ENCODE results near the gene RASGEF1B. TPM values are rescaled to one million over a fixed set of nuclear protein-coding genes. Genes with fewer than 3 reads are reported as not detected.
A peak's percentile ranks its signal among the peaks of the same experiment; 100 is the strongest.

Gene RASGEF1B
- total and polyA plus RNA-seq, 7 experiments from 2014 or later, result 1.1 to 82.5 (median 11.4) TPM

DNA sequence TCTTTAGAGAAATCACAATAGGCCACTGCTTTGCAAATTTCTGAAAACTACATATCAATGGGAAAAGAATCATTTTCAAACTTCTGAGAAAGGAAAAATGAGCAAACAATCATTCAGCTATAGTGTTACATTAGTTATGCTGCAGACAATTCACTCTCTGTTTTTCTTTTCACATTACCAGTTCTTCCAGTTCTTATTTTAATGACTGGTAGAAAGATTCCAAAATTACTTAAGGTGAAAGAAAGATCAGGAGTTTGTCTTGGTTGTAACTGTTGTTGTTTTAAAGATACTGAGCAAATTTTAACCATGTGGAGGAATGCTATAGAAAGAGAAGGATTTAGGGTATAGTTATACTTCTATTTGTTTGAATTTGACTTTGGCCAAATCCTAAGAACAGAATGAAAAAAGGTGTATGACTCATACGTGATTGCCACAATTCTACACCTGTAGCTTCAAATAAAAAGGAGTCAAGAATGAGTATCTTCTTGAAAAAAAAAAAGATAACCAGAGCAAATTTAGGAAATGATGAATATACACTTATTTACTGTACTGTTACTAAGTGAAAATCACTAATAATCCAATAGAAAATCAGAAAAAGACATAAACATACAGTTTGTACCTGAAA lies 21.0 kb upstream of the RASGEF1B start:
- Histone ChIP-seq H3K27me3 (ENCODE audit: control insufficient read depth in 2 of 2, insufficient read depth in 2 of 2, low read length in 2 of 2) (no peaks in the 10 kb centered on the region), H3K36me3 (ENCODE audit: control insufficient read depth in 2 of 3, insufficient read depth in 3 of 3, low read length in 3 of 3) (no peaks in the 10 kb centered on the region), H3K4me3 (ENCODE audit: low read length) (no peak overlapping the region), H3K27ac (ENCODE audit: low read depth, low read length) (peak overlapping the region; percentile 69), H3K9me3 (ENCODE audit: control insufficient read depth in 2 of 3, low read length in 3 of 3) (no peaks in the 10 kb centered on the region), H3K4me1 (ENCODE audit: control insufficient read depth in 2 of 2, insufficient read depth in 2 of 2, low read length in 2 of 2) (peaks cover 27 to 39% of the 10 kb centered on the region in 2 donors)
- ChIA-PET CTCF (interaction anchor here (0.7 to 4.9 kb wide), 4 partner anchors 10 to 25 kb away, joined by 3 to 29 read pairs (median 3); partner anchors contain the start of gene RASGEF1B), POLR2A (interaction anchor here (0.7 to 5.0 kb wide), 6 partner anchors 11 to 1467 kb away, joined by 3 to 59 read pairs (median 4); partner anchors contain the start of gene RASGEF1B)
- DNase-seq (peak in 1 of 9 donors; percentile 25), ATAC-seq (no peak)
- H3K27me3 Mint-ChIP-seq, result peaks cover 0 to 1% (median 0%) of the 10 kb centered on the region in 5 donors
- peak overlapping the region in 9 of 10 donors; percentile 4 to 79 (median 50) for H3K4me3 Mint-ChIP-seq
- peaks cover 2 to 28% (median 9%) of the 10 kb centered on the region in 11 donors for H3K9me3 Mint-ChIP-seq
- H3K36me3 Mint-ChIP-seq, result peaks cover 0 to 26% (median 5%) of the 10 kb centered on the region in 5 donors
- H3K27ac Mint-ChIP-seq, result peak overlapping the region; percentile 75 to 100 (median 97)
- intact Hi-C loops (cut with micrococcal nuclease), result loop anchor here (1.0 to 10.0 kb wide), 15 partner anchors 13 to 1992 kb away; partner anchors contain the start of genes HNRNPD (in 2 of the 2), ABRAXAS1 (in 1 of the 2), ANTXR2 (in 1 of the 2) and ENOPH1 (in 1 of the 2)
- H3K4me1 Mint-ChIP-seq, result peaks cover 27 to 59% (median 49%) of the 10 kb centered on the region in 7 donors

DNA sequence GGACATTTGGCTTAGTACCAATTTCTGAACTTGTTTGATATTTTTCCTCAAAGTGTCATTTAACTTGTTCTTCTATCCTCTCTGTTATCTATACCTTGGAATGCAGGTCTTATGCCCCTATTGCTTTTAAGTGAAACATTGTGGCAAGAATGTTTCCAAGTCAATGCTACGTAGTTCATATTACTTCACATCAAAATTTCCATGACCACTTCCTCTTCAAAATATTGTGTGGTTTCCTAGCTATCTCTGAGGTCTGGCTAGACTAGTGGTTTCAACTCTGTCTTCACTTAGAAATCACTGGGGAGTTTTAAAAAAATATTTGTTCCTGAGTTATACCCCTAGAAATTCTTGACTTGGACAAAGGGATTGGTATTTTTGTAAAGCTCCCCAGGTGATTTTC lies 20.2 kb upstream of the RASGEF1B start:
- Histone ChIP-seq H3K4me1 (ENCODE audit: control insufficient read depth in 2 of 2, insufficient read depth in 2 of 2, low read length in 2 of 2) (peaks cover 27 to 39% of the 10 kb centered on the region in 2 donors), H3K36me3 (ENCODE audit: control insufficient read depth in 2 of 3, insufficient read depth in 3 of 3, low read length in 3 of 3) (no peaks in the 10 kb centered on the region), H3K4me3 (ENCODE audit: low read length) (no peak overlapping the region), H3K27ac (ENCODE audit: low read depth, low read length) (peak overlapping the region; percentile 69), H3K9me3 (ENCODE audit: control insufficient read depth in 2 of 3, low read length in 3 of 3) (no peaks in the 10 kb centered on the region), H3K27me3 (ENCODE audit: control insufficient read depth in 2 of 2, insufficient read depth in 2 of 2, low read length in 2 of 2) (no peaks in the 10 kb centered on the region)
- ChIA-PET CTCF (interaction anchor here (0.7 to 4.9 kb wide), 5 partner anchors 11 to 24 kb away, joined by 3 to 29 read pairs (median 3); partner anchors contain the start of gene RASGEF1B), POLR2A (interaction anchor here (0.7 to 5.0 kb wide), 7 partner anchors 10 to 1466 kb away, joined by 3 to 59 read pairs (median 4); partner anchors contain the start of gene RASGEF1B)
- peak; percentile 93 for ATAC-seq
- intact Hi-C loops (cut with micrococcal nuclease), result loop anchor here (1.0 to 10.0 kb wide), 14 partner anchors 13 to 1993 kb away; partner anchors contain the start of genes HNRNPD (in 2 of the 2), ABRAXAS1 (in 1 of the 2), ANTXR2 (in 1 of the 2) and ENOPH1 (in 1 of the 2)
- H3K4me3 Mint-ChIP-seq, result peak overlapping the region; percentile 1 to 91 (median 63)
- H3K9me3 Mint-ChIP-seq, result peaks cover 2 to 28% (median 9%) of the 10 kb centered on the region in 11 donors
- DNase-seq, result peak in 7 of 9 donors; percentile 67 to 91 (median 86)
- peak overlapping the region; percentile 87 to 100 (median 97) for H3K27ac Mint-ChIP-seq
- no peaks in the 10 kb centered on the region for H3K27me3 Mint-ChIP-seq
- H3K36me3 Mint-ChIP-seq, result peaks cover 0 to 26% (median 5%) of the 10 kb centered on the region in 5 donors
- peaks cover 27 to 59% (median 49%) of the 10 kb centered on the region in 7 donors for H3K4me1 Mint-ChIP-seq

DNA sequence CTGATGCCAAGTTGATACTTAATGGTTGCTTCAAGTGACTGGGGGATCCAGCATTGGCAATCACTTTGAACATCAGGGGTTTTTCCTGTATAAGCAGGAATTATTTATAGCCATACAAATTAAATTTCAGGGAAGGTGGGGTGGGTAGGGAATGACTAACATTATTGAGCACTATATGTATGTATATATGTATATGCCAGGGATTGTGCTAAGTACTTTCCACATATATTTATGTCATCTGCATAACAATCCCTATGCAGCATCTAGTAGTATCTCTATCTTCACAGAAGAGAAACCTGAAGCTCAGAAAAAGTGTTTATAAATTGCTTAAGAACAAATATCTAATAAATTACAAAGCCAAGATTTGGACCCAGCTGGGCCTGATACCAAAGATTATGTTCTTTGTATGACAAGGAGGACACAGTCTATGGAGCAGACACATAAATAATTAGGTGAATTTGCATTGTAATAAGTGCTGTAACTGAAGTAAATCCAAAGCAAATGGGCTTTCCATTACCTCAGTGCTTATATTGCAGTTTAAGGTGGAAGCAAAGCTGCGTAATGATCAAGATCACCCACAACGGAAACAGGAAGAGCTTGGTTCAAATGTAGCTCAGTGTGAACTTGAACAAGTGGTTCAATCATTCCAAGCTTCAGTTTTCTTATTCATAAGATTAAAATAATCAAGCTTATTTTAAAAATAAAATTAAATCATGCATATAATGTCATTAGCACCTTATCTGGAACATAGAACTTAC lies 18.9 kb upstream of the RASGEF1B start:
- DNase-seq (peak in 5 of 9 donors; percentile 27 to 69 (median 40)), ATAC-seq (peak; percentile 33)
- H3K27me3 ChIP-seq (ENCODE audit: control insufficient read depth in 2 of 2, insufficient read depth in 2 of 2, low read length in 2 of 2), result no peaks in the 10 kb centered on the region
- intact Hi-C loops (cut with micrococcal nuclease), result loop anchor here (5.0 to 10.0 kb wide), 8 partner anchors 882 to 1724 kb away; partner anchors contain the start of genes HNRNPD (in 2 of the 2), ANTXR2 (in 1 of the 2), LIN54 (in 1 of the 2) and THAP9 (in 1 of the 2)
- H3K4me1 ChIP-seq (ENCODE audit: control insufficient read depth in 2 of 2, insufficient read depth in 2 of 2, low read length in 2 of 2), result peaks cover 27 to 39% of the 10 kb centered on the region in 2 donors
- peak overlapping the region; percentile 69 for H3K27ac ChIP-seq (ENCODE audit: low read depth, low read length)
- Mint-ChIP-seq H3K4me1 (peaks cover 24 to 55% (median 48%) of the 10 kb centered on the region in 7 donors), H3K4me3 (peak overlapping the region in 8 of 10 donors; percentile 39 to 76 (median 54)), H3K27ac (peak overlapping the region; percentile 24 to 100 (median 88)), H3K27me3 (peaks cover 0 to 3% (median 0%) of the 10 kb centered on the region in 5 donors), H3K9me3 (peaks cover 2 to 28% (median 9%) of the 10 kb centered on the region in 11 donors), H3K36me3 (peaks cover 0 to 26% (median 5%) of the 10 kb centered on the region in 5 donors)
- no peak overlapping the region for H3K4me3 ChIP-seq (ENCODE audit: low read length)
- H3K9me3 ChIP-seq (ENCODE audit: control insufficient read depth in 2 of 3, low read length in 3 of 3), result no peaks in the 10 kb centered on the region
- no peaks in the 10 kb centered on the region for H3K36me3 ChIP-seq (ENCODE audit: control insufficient read depth in 2 of 3, insufficient read depth in 3 of 3, low read length in 3 of 3)
- ChIA-PET POLR2A (interaction anchor here (0.6 to 5.0 kb wide), 8 partner anchors 9 to 23 kb away, joined by 3 to 59 read pairs (median 3); partner anchors contain the start of gene RASGEF1B), CTCF (interaction anchor here (1.0 to 4.9 kb wide), 3 partner anchors 15 to 729 kb away, joined by 3 to 29 read pairs (median 4); partner anchors contain the start of gene RASGEF1B)

DNA sequence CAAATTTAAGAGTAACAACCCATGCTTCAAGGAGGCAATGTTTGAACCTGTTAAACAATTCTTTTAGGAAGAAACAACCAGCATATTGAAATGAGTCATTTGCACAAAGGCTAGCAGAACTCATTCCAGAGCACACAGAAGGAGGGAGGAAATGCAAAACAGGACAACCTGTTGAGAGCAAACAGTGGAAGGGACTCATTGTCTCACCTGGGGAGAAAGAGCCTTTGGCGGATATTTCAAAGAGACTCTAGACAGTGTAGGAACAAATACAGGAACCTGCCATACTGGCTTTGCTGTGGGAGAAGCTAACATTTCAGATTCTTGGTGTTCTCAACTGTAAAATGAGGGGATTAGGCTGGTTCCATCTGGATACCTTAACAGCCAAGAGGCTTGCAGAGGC lies 14.8 kb upstream of the RASGEF1B start:
- no peaks in the 10 kb centered on the region for H3K27me3 ChIP-seq (ENCODE audit: control insufficient read depth in 2 of 2, insufficient read depth in 2 of 2, low read length in 2 of 2)
- H3K4me1 ChIP-seq (ENCODE audit: control insufficient read depth in 2 of 2, insufficient read depth in 2 of 2, low read length in 2 of 2), result peaks cover 9 to 13% of the 10 kb centered on the region in 2 donors
- ATAC-seq (no peak), DNase-seq (no peak)
- no peaks in the 10 kb centered on the region for H3K36me3 ChIP-seq (ENCODE audit: control insufficient read depth in 2 of 3, insufficient read depth in 3 of 3, low read length in 3 of 3)
- Mint-ChIP-seq H3K27ac (peak overlapping the region in 1 of 9 donors; percentile 72), H3K9me3 (peaks cover 0 to 21% (median 5%) of the 10 kb centered on the region in 11 donors), H3K27me3 (peaks cover 0 to 4% (median 0%) of the 10 kb centered on the region in 5 donors), H3K36me3 (peaks cover 0 to 14% (median 0%) of the 10 kb centered on the region in 5 donors), H3K4me3 (no peak overlapping the region), H3K4me1 (peaks cover 5 to 19% (median 11%) of the 10 kb centered on the region in 7 donors)
- no peaks in the 10 kb centered on the region for H3K9me3 ChIP-seq (ENCODE audit: control insufficient read depth in 2 of 3, low read length in 3 of 3)
- ChIA-PET CTCF (no interaction called here), POLR2A (no interaction called here)
- H3K27ac ChIP-seq (ENCODE audit: low read depth, low read length), result no peak overlapping the region
- H3K4me3 ChIP-seq (ENCODE audit: low read length), result no peak overlapping the region
- intact Hi-C loops (cut with micrococcal nuclease), result no loop called here

DNA sequence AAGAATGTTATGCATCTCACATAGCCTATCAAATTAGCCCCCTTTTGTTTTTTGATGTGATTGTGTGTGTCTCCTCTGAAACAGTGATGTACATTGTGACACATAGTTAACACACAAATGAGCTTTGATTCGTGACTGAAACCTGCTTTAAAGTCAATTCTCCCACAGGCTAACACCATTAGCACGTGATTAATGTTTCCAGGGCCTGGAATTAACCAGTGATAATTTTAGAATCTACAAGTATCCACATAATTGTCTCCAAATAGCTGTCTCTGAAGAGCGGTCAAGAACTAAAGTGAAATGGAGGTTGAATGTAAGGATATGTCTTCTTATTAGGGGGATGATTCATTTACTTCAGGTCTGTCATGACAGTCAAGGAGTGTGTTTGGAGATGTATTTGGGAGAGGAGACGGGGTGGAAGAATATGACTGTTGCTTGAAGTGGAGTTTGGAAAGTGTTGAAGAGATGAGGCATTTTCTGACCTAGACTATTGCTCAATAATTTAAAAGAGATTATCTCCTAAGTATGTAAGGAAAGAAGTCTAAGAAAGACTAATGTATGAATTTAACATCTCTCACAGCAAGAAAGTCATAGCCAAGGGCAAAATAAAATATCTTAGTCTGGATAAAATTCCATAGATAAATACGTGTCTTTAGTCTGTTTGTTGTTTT lies 13.7 kb upstream of the RASGEF1B start:
- Mint-ChIP-seq H3K9me3 (peaks cover 0 to 14% (median under 1%) of the 10 kb centered on the region in 11 donors), H3K36me3 (peaks cover 0 to 9% (median 0%) of the 10 kb centered on the region in 5 donors), H3K4me1 (peaks cover under 1 to 10% (median 5%) of the 10 kb centered on the region in 7 donors), H3K27ac (peak overlapping the region in 1 of 9 donors; percentile 36), H3K4me3 (no peak overlapping the region), H3K27me3 (peaks cover 0 to 4% (median 0%) of the 10 kb centered on the region in 5 donors)
- Histone ChIP-seq H3K27me3 (ENCODE audit: control insufficient read depth in 2 of 2, insufficient read depth in 2 of 2, low read length in 2 of 2) (no peaks in the 10 kb centered on the region), H3K4me3 (ENCODE audit: low read length) (no peak overlapping the region), H3K36me3 (ENCODE audit: control insufficient read depth in 2 of 3, insufficient read depth in 3 of 3, low read length in 3 of 3) (no peaks in the 10 kb centered on the region), H3K27ac (ENCODE audit: low read depth, low read length) (no peak overlapping the region), H3K9me3 (ENCODE audit: control insufficient read depth in 2 of 3, low read length in 3 of 3) (no peaks in the 10 kb centered on the region), H3K4me1 (ENCODE audit: control insufficient read depth in 2 of 2, insufficient read depth in 2 of 2, low read length in 2 of 2) (peaks cover 2 to 3% of the 10 kb centered on the region in 2 donors)
- intact Hi-C loops (cut with micrococcal nuclease), result no loop called here
- ChIA-PET POLR2A (interaction anchor here (1.6 kb wide), 1 partner anchor 13 kb away, joined by 12 read pairs; the partner anchor contains the start of gene RASGEF1B), CTCF (interaction anchor here (1.0 kb wide), 1 partner anchor 13 kb away, joined by 3 read pairs; no protein-coding TSS in a partner anchor)
- no peak for ATAC-seq
- no peak for DNase-seq

Data from naive thymus-derived CD4-positive, alpha-beta T cell (primary cell).